Spleen (tissue), 11 donors: Measurements from ENCODE around the gene CNPPD1. TPM values are rescaled to one million over a fixed set of nuclear protein-coding genes. Genes with fewer than 3 reads are reported as not detected.

Experiments
- DNase-seq: peaks from one replicate; pipeline ENCODE4 v3.0.0-alpha.2; 2020
- H3K27ac ChIP-seq, 8 donors: fragments of 200-600 bp; sonication (generic) in 7 of 8; 1 replicate in 4 of 8; 2 replicates in 4 of 8; pipeline versions ENCODE4 v1.5.0 to v1.8.0; 2016 to 2021; ENCODE audit warnings: inconsistent platforms in 4 of 8, mild to moderate bottlenecking in 4 of 8, moderate library complexity in 1 of 8
- H3K27me3 ChIP-seq, 7 donors: fragments of 200-600 bp; sonication (generic) in 6 of 7; replicated peaks in 1 of 7; 1 replicate in 4 of 7; 2 replicates in 3 of 7; pipeline versions ENCODE4 v1.5.0 to v1.8.0; 2016 to 2021; ENCODE audit warnings: inconsistent platforms in 3 of 7, mild to moderate bottlenecking in 1 of 7
- H3K36me3 ChIP-seq, 6 donors: fragments of 200-600 bp; sonication (generic) in 5 of 6; 1 replicate in 4 of 6; 2 replicates in 2 of 6; pipeline versions ENCODE4 v1.5.0 to v1.8.0; 2016 to 2021; ENCODE audit warnings: inconsistent platforms in 2 of 6
- H3K4me1 ChIP-seq, 6 donors: fragments of 200-600 bp; sonication (generic) in 5 of 6; 1 replicate in 3 of 6; 2 replicates in 3 of 6; pipeline versions ENCODE4 v1.5.0 to v1.8.0; 2016 to 2021; ENCODE audit warnings: inconsistent platforms in 3 of 6
- H3K4me3 ChIP-seq, 8 donors: fragments of 200-600 bp; sonication (generic) in 7 of 8; 1 replicate in 4 of 8; 2 replicates in 4 of 8; pipeline versions ENCODE4 v1.5.0 to v1.8.0; 2016 to 2021; ENCODE audit warnings: inconsistent platforms in 4 of 8, mild to moderate bottlenecking in 4 of 8, moderate library complexity in 2 of 8
- H3K9me3 ChIP-seq, 8 donors: fragments of 200-600 bp; sonication (generic) in 7 of 8; 1 replicate in 4 of 8; 2 replicates in 4 of 8; pipeline versions ENCODE4 v1.5.0 to v1.8.0; 2016 to 2021; ENCODE audit warnings: inconsistent platforms in 4 of 8
- CTCF ChIP-seq, 11 experiments: fragments of 200-600 bp in 7 of 11; fragments of 450-650 bp in 4 of 11; sonication (generic) in 4 of 11; IDR thresholded peaks in 8 of 11; conservative IDR thresholded peaks in 3 of 11; 1 replicate in 7 of 11; 2 replicates in 4 of 11; pipeline versions ENCODE4 v1.4.0 to v1.8.0; 2016 to 2021; ENCODE audit warnings: antibody characterized with exemption in 11 of 11, inconsistent platforms in 4 of 11, mild to moderate bottlenecking in 1 of 11
- POLR2A ChIP-seq, 3 donors: fragments of 450-650 bp; IDR thresholded peaks; one replicate each; pipeline ENCODE4 v1.5.1; 2017; ENCODE audit warnings: antibody characterized with exemption in 3 of 3, mild to moderate bottlenecking in 1 of 3
- POLR2AphosphoS5 ChIP-seq, 3 donors: sonication (generic); formaldehyde crosslinking; IDR thresholded peaks; one replicate each; pipeline ENCODE4 v1.5.1; 2017; ENCODE audit warnings: antibody characterized with exemption in 3 of 3
- WGBS, 5 donors: extraction: QIAGEN DNeasy Blood & Tissue Kit in 3 of 5; methylation state at CpG; one replicate each; pipeline versions ENCODE4 v1.1.5 to v1.1.7; 2013 to 2018; 5-methylcytosine and 5-hydroxymethylcytosine counted together
- intact Hi-C: fragments of 100-400 bp; cut with DNase I; formaldehyde crosslinking; loops from one replicate; pipeline ENCODE4 v1.15.0; 2023; ENCODE audit warnings: low total_unique reads
- polyA plus RNA-seq, 3 donors: library from polyadenylated mRNA; stranded (reverse); fragments of 200-250 nt; gene quantifications; one replicate each; pipeline ENCODE4 v1.2.1, GENCODE V29; 2013
- total RNA-seq, 7 donors: library from RNA; depleted of rRNA in 3 of 7; stranded (reverse); fragments of >200 nt in 3 of 7; fragmentation: NEBNext Ultra II Directional in 4 of 7; extraction: Animal tissue kit (Norgen Biotek cat#: 25700) in 4 of 7; gene quantifications; one replicate each; pipeline versions ENCODE4 v1.1.0 to v1.2.1, GENCODE V29; 2016 to 2021
- donor health status: healthy with polysubstance abuse.
- donor health status: DM: no; HTN: no; CAD: no; lungs with moderate emphysema.
- donor health status: DM: no; HTN: no; CAD: no.
- donor health status: Bipolar disorder and iron deficiency.
- donor health status: healthy.
- donor health status: DM: no; HTN: no; CAD: no.
- donor health status: DM: yes; HTN: yes; CAD: no.

CNPPD1 gene
- total and polyA plus RNA-seq, 10 donors, result 51.3 to 80.8 (median 65.2) TPM

DNA sequence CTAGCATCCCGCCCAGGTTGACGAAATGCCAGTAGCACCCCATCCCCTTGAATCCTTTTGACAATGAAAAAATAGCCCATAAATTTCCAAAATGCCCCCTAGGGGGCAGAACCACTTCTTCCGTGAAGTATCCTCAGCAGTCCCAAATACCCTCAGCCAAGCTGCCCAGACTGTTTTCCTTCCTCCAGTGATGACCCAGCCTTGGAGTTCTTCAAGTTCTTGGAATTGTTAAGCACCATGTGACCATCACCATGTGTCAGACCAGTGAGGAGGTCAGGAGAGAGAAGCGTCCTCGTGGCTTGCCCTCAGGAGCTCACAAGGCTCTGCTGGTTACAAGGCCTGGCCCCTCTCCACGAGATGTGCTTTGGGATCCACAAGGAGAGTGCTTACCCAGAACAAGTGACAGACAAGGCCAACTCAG, 5.5 kb downstream of the CNPPD1 start:
- peaks cover 0 to 55% (median 35%) of the 10 kb centered on the region in 6 donors for H3K36me3 ChIP-seq
- WGBS, 5 donors, result 31 to 60% (median 54%) methylated on average over 4 to 6 of the region's 6 CpGs
- no peaks in the 10 kb centered on the region for H3K9me3 ChIP-seq
- intact Hi-C loops, result loop anchor here (5.0 kb wide), 1 partner anchor 36 kb away; the partner anchor contains the start of gene ZFAND2B
- no peak for DNase-seq
- peak overlapping the region; percentile 11 to 74 (median 54) for H3K27ac ChIP-seq
- H3K27me3 ChIP-seq, result no peaks in the 10 kb centered on the region
- H3K4me3 ChIP-seq, result no peak overlapping the region
- TF ChIP-seq CTCF (IDR thresholded peaks at IDR 0.05 in 8 of 11, conservative IDR thresholded peaks at IDR 0.05 in 3 of 11) (peak in 10 of 11 experiments; percentile 28 to 83 (median 64)), POLR2AphosphoS5 (IDR thresholded peaks at IDR 0.05) (peak in 2 of 3 donors; percentile 44 to 46), POLR2A (IDR thresholded peaks at IDR 0.05) (no peak)
- H3K4me1 ChIP-seq, result peaks cover 19 to 69% (median 34%) of the 10 kb centered on the region in 6 donors

- H3K36me3 ChIP-seq, result peaks cover 0 to 55% (median 34%) of the 10 kb centered on the region in 6 donors
- H3K27me3 ChIP-seq, result no peaks in the 10 kb centered on the region
- DNase-seq, result no peak
- H3K4me3 ChIP-seq, result no peak within 1 kb of the TSS
- TF ChIP-seq POLR2AphosphoS5 (IDR thresholded peaks at IDR 0.05) (no peak), CTCF (IDR thresholded peaks at IDR 0.05 in 8 of 11, conservative IDR thresholded peaks at IDR 0.05 in 3 of 11) (no peak)
- peak within 1 kb of the TSS in 3 of 8 donors; percentile 58 to 74 (median 70) for H3K27ac ChIP-seq
- peaks cover 10 to 57% (median 23%) of the 10 kb centered on the region in 6 donors for H3K4me1 ChIP-seq
- 83 to 95% (median 92%) methylated on average over 10 of the region's 10 CpGs for WGBS, 5 donors
- no peaks in the 10 kb centered on the region for H3K9me3 ChIP-seq
- intact Hi-C loops, result loop anchor here (5.0 kb wide), 1 partner anchor 37 kb away; the partner anchor contains the start of gene ZFAND2B
Observed at GRCh38 chr2:219169930-219170654, 6.6 kb downstream of the CNPPD1 start, which contains the start of gene SLC23A3. Gene SLC23A3, minus strand, starts transcription at chr2:219170029. Its CDS starts 45 bp downstream, at chr2:219169984.

GRCh38 chr2:219168932-219169331, 7.8 kb downstream of the CNPPD1 start:
- no peak overlapping the region for H3K4me3 ChIP-seq
- no peak for DNase-seq

More at GRCh38 chr2:219168932-219169331, 7.8 kb downstream of the CNPPD1 start:
- Histone ChIP-seq H3K36me3 (peaks cover 0 to 47% (median 23%) of the 10 kb centered on the region in 6 donors), H3K9me3 (no peaks in the 10 kb centered on the region), H3K27me3 (no peaks in the 10 kb centered on the region), H3K4me1 (peaks cover 5 to 46% (median 13%) of the 10 kb centered on the region in 6 donors), H3K27ac (peak overlapping the region in 1 of 8 donors; percentile 21)
- no peak for TF ChIP-seq POLR2A (IDR thresholded peaks at IDR 0.05)
- no peak for TF ChIP-seq POLR2AphosphoS5 (IDR thresholded peaks at IDR 0.05)
- no peak for TF ChIP-seq CTCF (IDR thresholded peaks at IDR 0.05 in 8 of 11, conservative IDR thresholded peaks at IDR 0.05 in 3 of 11)
- intact Hi-C loops, result no loop called here
